M059J (cell line): ENCODE results near the gene APLNR. TPM values are rescaled to one million over a fixed set of nuclear protein-coding genes. Genes with fewer than 3 reads are reported as not detected.

Experiments used
- DNase-seq: peaks from one replicate; pipeline ENCODE4 v3.0.0-alpha.2; 2012; ENCODE audit warnings: low read depth
- total RNA-seq: library from RNA; depleted of rRNA; stranded (reverse); fragments of >200 nt; shearing (Covaris generic); gene quantifications from 2 replicates; pipeline ENCODE4 v1.2.3, GENCODE V29; 2014

APLNR gene
- total RNA-seq, 1 experiment from 2014 or later = not detected

- DNase-seq = peak; percentile 5
Observed at GRCh38 chr11:57251491-57252104, 14.5 kb upstream of the APLNR start.

- no peak for DNase-seq
Observed at GRCh38 chr11:57251037-57251436, 14.0 kb upstream of the APLNR start.

- DNase-seq = peak; percentile 53
Observed at GRCh38 chr11:57249384-57250319, 12.6 kb upstream of the APLNR start.

GRCh38 chr11:57248780-57249383 lies 11.8 kb upstream of the APLNR start:
- peak; percentile 62 for DNase-seq

GRCh38 chr11:57244911-57245310 lies 7.9 kb upstream of the APLNR start:
- no peak for DNase-seq

GRCh38 chr11:57241353-57241972 lies 4.4 kb upstream of the APLNR start:
- no peak for DNase-seq

- DNase-seq = no peak
Observed at GRCh38 chr11:57240757-57241156, 3.7 kb upstream of the APLNR start.

- DNase-seq = no peak
Observed at GRCh38 chr11:57240007-57240406, 3.0 kb upstream of the APLNR start.

- DNase-seq = no peak
Observed at GRCh38 chr11:57239348-57239747, 2.3 kb upstream of the APLNR start.

- no peak for DNase-seq
Observed at GRCh38 chr11:57235761-57236703, 1.0 kb downstream of the APLNR start.

GRCh38 chr11:57233702-57234101 lies 3.3 kb downstream of the APLNR start:
- DNase-seq = no peak

GRCh38 chr11:57231539-57232253 lies 5.4 kb downstream of the APLNR start:
- DNase-seq = no peak

GRCh38 chr11:57230791-57231538 lies 6.1 kb downstream of the APLNR start:
- DNase-seq = no peak

GRCh38 chr11:57230316-57230715 lies 6.7 kb downstream of the APLNR start:
- DNase-seq = no peak

- DNase-seq = no peak
Observed at GRCh38 chr11:57228600-57228999, 8.4 kb downstream of the APLNR start.

- DNase-seq = peak; percentile 18
Observed at GRCh38 chr11:57224537-57224936, 12.5 kb downstream of the APLNR start.

- DNase-seq = no peak
Observed at GRCh38 chr11:57224128-57224527, 12.9 kb downstream of the APLNR start.

GRCh38 chr11:57223601-57224000 lies 13.4 kb downstream of the APLNR start:
- DNase-seq = no peak

GRCh38 chr11:57222239-57222638 lies 14.8 kb downstream of the APLNR start:
- DNase-seq = no peak
